ENCODE measurements around the gene NMRAL1. TPM values are rescaled to one million over a fixed set of nuclear protein-coding genes. Genes with fewer than 3 reads are reported as not detected.

Gene NMRAL1
- total RNA-seq, 1 donor from 2014 or later: 47.1 TPM

GRCh38 chr16:4481963-4482362 is 7.5 kb upstream of the NMRAL1 start:
- no peak for DNase-seq (ENCODE audit: low spot score)
- H3K27ac Mint-ChIP-seq: no peak overlapping the region
- Histone ChIP-seq H3K4me3 (no peak overlapping the region), H3K4me1 (no peaks in the 10 kb centered on the region), H3F3A (ENCODE audit: low read depth) (peaks cover 17% of the 10 kb centered on the region), H3K27ac (no peak overlapping the region), H3K4me2 (no peak overlapping the region), H3K9me3 (ENCODE audit: low read depth) (no peaks in the 10 kb centered on the region), H3K79me2 (ENCODE audit: low read depth) (no peaks in the 10 kb centered on the region), H2AFZ (replicated peaks) (no peak overlapping the region), H3K9ac (no peak overlapping the region), H3K27me3 (no peaks in the 10 kb centered on the region), H3K36me3 (no peaks in the 10 kb centered on the region), H4K20me1 (ENCODE audit: low read depth) (no peaks in the 10 kb centered on the region)
- H3K4me3 Mint-ChIP-seq: no peak overlapping the region
- no peak for TF ChIP-seq EZH2 (IDR thresholded peaks at IDR 0.05)
- no peak for TF ChIP-seq EZH2phosphoT487 (IDR thresholded peaks at IDR 0.05)
- TF ChIP-seq CTCF (IDR thresholded peaks at IDR 0.05): no peak
- peaks cover 2% of the 10 kb centered on the region for H3K27me3 Mint-ChIP-seq (ENCODE audit: insufficient read depth, low read depth)
- H3K9me3 Mint-ChIP-seq: no peaks in the 10 kb centered on the region
- H3K36me3 Mint-ChIP-seq: no peaks in the 10 kb centered on the region
- peaks cover 10% of the 10 kb centered on the region for H3K4me1 Mint-ChIP-seq

GRCh38 chr16:4481526-4481925 is 7.1 kb upstream of the NMRAL1 start:
- H3K27ac Mint-ChIP-seq: no peak overlapping the region
- Histone ChIP-seq H3K79me2 (ENCODE audit: low read depth) (no peaks in the 10 kb centered on the region), H3K9ac (no peak overlapping the region)

GRCh38 chr16:4477966-4478365 is 3.5 kb upstream of the NMRAL1 start:
- peak overlapping the region; percentile 85 for H3K4me3 Mint-ChIP-seq
- peak overlapping the region; percentile 35 for H3K4me2 ChIP-seq

More at GRCh38 chr16:4481526-4481925, 7.1 kb upstream of the NMRAL1 start:
- Mint-ChIP-seq H3K4me3 (no peak overlapping the region), H3K4me1 (peaks cover 12% of the 10 kb centered on the region), H3K27me3 (ENCODE audit: insufficient read depth, low read depth) (peaks cover 2% of the 10 kb centered on the region), H3K36me3 (no peaks in the 10 kb centered on the region), H3K9me3 (no peaks in the 10 kb centered on the region)
- Histone ChIP-seq H3K27ac (no peak overlapping the region), H2AFZ (replicated peaks) (no peak overlapping the region), H3K4me2 (no peak overlapping the region), H3K9me3 (ENCODE audit: low read depth) (no peaks in the 10 kb centered on the region), H3K27me3 (no peaks in the 10 kb centered on the region), H3K4me3 (no peak overlapping the region), H4K20me1 (ENCODE audit: low read depth) (no peaks in the 10 kb centered on the region), H3F3A (ENCODE audit: low read depth) (peaks cover 22% of the 10 kb centered on the region), H3K4me1 (no peaks in the 10 kb centered on the region), H3K36me3 (no peaks in the 10 kb centered on the region)
- no peak for DNase-seq (ENCODE audit: low spot score)
- TF ChIP-seq CTCF (IDR thresholded peaks at IDR 0.05) (no peak), EZH2phosphoT487 (IDR thresholded peaks at IDR 0.05) (no peak), EZH2 (IDR thresholded peaks at IDR 0.05) (no peak)

More at GRCh38 chr16:4477966-4478365, 3.5 kb upstream of the NMRAL1 start:
- H3K27ac ChIP-seq: no peak overlapping the region
- peaks cover 6% of the 10 kb centered on the region for H3K9me3 ChIP-seq (ENCODE audit: low read depth)
- peak; percentile 33 for TF ChIP-seq CTCF (IDR thresholded peaks at IDR 0.05)
- no peak for TF ChIP-seq EZH2 (IDR thresholded peaks at IDR 0.05)
- H3K4me1 Mint-ChIP-seq: peaks cover 18% of the 10 kb centered on the region
- no peak overlapping the region for H3K9ac ChIP-seq
- H4K20me1 ChIP-seq (ENCODE audit: low read depth): no peaks in the 10 kb centered on the region
- peak; percentile 47 for DNase-seq (ENCODE audit: low spot score)
- H3K27me3 ChIP-seq: peaks cover 4% of the 10 kb centered on the region
- peaks cover 41% of the 10 kb centered on the region for H3F3A ChIP-seq (ENCODE audit: low read depth)
- H3K4me3 ChIP-seq: no peak overlapping the region
- peaks cover 9% of the 10 kb centered on the region for H3K27me3 Mint-ChIP-seq (ENCODE audit: insufficient read depth, low read depth)
- no peak overlapping the region for H2AFZ ChIP-seq (replicated peaks)
- no peaks in the 10 kb centered on the region for H3K36me3 ChIP-seq
- H3K4me1 ChIP-seq: peaks cover 10% of the 10 kb centered on the region
- peaks cover 4% of the 10 kb centered on the region for H3K36me3 Mint-ChIP-seq
- H3K79me2 ChIP-seq (ENCODE audit: low read depth): peaks cover 10% of the 10 kb centered on the region
- no peak overlapping the region for H3K27ac Mint-ChIP-seq
- H3K9me3 Mint-ChIP-seq: peaks cover 8% of the 10 kb centered on the region
